GM12874 (cell line): ENCODE data around the gene FBXO47.

Experiments
- CTCF ChIP-seq: IDR thresholded peaks from 2 replicates; pipeline ENCODE4 v1.5.1; 2011; ENCODE audit warnings: low read depth, mild to moderate bottlenecking, control low read depth, low read length, moderate library complexity; ENCODE audit not compliant: insufficient read depth

The FBXO47 gene, protein sequence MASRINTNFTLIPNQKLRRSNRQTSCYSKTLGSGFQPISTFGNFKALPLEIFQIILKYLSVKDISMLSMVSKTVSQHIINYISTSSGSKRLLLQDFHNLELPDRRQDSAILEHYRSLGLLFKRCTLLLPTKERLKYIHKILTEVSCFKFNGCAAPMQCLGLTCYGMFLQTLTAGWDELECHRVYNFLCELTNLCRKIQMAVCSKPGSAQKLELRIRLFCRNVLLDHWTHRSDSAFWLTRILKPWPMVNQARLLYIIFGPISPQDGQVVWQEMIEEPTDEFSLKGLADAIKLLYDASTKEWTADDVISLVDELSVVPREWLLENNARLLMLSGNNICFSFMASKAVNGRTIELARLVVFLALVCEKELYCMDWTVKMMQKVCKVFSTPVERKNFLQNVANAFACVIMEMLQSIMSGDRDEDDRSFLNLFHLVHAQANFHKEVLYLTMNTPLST

DNA sequence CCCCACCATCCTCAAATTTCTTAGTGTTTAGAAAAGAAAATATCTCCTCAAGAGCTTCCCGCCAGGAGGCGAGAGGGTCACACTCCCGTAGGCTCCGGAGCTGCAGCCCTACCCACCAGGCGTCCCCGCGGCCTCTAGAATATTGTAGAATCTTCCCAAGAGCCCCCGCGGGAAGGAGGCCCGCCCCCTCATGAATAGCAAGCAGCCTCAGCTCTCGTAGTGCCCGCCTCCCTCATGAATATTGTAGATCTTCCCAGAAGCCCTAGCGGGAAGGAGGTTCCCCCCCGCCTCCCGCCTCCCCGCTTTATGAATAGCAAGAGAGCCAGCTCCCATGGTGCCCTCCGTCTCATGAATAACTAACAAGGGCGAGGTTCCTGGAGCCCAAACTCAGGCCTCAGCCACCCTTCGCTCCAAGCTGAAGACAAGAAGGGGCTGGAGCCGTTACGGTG lies at the start of gene FBXO47:
TSS of gene FBXO47 (minus strand) at position 114 of the 449 bp plus-strand sequence. CDS start 4,378 bp downstream, outside the sequence.
- no peak for TF ChIP-seq CTCF

GRCh38 chr17:39016193-39017153 lies 49.3 kb upstream of the FBXO47 start:
- no peak for TF ChIP-seq CTCF

DNA sequence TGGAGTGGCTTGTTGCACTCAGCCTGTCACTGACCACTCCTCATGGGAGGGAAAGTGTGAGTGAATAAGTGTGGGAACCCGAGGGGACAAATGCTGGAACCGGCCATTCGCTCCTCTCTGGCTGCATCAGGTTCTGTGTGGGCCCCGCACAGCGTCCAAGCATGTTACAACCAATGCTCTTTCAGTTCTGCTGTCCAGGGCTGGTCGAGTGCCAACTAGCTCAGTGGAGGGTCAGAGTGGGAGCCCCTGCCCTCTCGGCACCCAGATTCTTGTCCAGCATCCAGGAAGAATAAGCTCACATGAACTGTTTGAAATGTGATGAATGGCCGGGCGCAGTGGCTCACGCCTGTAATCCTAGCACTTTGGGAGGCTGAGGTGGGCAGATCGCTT lies 48.3 kb upstream of the FBXO47 start:
- TF ChIP-seq CTCF: no peak

GRCh38 chr17:39014795-39015545 lies 47.8 kb upstream of the FBXO47 start:
- TF ChIP-seq CTCF: no peak

DNA sequence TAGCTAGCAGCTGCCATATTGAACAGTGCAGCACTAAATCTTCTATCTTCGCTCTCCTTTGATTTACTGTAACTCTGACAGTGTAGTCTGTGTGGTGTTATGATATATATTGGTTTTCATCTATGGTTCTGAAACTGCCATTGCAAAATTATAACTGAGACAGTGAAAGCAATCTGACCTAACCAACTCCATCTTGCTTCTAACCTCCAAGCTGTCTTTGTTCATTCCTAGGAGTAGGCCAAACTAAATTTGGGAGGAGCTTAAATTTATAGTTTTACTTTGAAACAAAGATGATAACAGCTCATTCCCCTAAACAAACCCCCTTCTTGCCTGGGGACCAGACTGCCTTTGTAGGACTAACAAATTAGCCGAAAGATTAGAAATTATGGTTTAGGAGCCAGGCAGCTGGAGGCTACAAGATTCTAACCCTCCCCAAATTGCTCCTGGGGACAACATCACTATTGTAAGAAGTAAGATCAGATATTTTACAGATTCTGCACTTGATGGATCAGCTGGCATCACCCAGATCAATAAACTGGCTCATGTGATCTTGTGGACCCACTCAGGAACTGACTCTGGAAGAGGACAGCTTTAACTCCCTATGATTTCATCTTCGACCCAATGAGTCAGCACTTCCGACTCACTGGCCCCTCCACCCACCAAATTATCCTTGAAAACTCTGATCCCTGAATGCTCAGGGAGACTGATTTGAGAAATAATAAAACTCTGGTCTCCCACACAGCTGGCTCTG lies 47.0 kb upstream of the FBXO47 start:
- no peak for TF ChIP-seq CTCF

DNA sequence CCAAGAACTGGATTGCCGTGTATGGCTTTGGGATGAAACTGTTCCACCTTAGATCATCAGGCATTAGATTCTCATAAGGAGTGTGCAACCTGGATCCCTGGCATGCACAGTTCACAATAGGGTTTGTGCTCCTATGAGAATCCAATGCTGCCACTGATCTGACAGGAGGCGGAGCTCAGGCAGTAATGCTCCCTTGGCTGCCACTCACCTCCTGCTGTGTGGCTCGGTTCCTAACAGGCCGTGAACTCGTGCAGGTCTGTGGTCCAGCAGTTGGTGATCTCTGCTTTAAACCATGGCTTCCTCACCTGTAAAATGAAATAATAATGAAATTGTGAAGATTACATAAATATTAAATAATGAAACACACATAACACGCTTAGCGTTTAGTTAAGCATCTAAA lies 45.5 kb upstream of the FBXO47 start:
- no peak for TF ChIP-seq CTCF
